ENCODE results near the gene ZSCAN10. TPM values are rescaled to one million over a fixed set of nuclear protein-coding genes. Genes with fewer than 3 reads are reported as not detected.
"Not testable (repeated sequence)": the region's sequence is repeated elsewhere in the genome, so short reads cannot be mapped to it uniquely, and the experiment has no call there.

The ZSCAN10 gene
- polyA plus RNA-seq, 1 experiment = not detected

- no peak for DNase-seq (ENCODE audit: low read depth)
- H3K4me3 ChIP-seq (ENCODE audit: low read depth, low read length) = no peak overlapping the region
- peaks cover 7% of the 10 kb centered on the region for H3K27me3 ChIP-seq (ENCODE audit: control insufficient read depth, insufficient read depth, low read length)
- no peak for TF ChIP-seq CTCF (IDR thresholded peaks at IDR 0.05; ENCODE audit: insufficient read depth, low read depth, low read length)
- H3K36me3 ChIP-seq (ENCODE audit: control insufficient read depth, insufficient read depth, low read length) = no peaks in the 10 kb centered on the region
- POLR2A ChIA-PET = no interaction called here
- CTCF ChIA-PET = interaction anchor here (1.5 to 1.6 kb wide), 2 partner anchors 9 to 58 kb away, joined by 4 to 5 read pairs; no protein-coding TSS in a partner anchor
These were observed 27.4 kb downstream of the ZSCAN10 start for GRCh38 chr16:3071655-3072054.

DNA sequence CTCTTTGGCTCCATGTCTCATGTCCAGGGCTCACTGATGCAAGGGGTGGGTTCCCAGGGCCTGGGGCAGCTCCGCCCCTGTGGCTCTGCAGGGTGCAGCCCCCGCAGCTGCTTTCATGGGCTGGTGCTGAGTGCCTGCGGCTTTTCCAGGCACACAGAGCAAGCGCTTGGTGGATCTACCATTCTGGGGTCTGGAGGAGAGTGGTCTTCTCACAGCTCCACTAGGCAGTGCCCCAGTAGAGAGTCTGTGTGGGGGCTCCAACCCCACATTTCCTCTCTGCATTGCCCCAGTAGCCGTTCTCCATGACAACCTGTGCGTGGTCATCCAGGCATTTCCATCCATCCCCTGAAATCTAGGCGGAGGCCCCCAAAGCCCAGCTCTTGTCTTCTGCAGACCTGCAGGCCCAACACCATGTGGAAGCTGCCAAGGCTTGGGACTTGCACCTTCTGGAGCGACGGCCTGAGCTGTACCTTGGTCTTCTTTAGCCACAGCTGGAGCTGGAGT, 28.4 kb downstream of the ZSCAN10 start:
- no peak for DNase-seq (ENCODE audit: low read depth)
- Histone ChIP-seq H3K27me3 (ENCODE audit: control insufficient read depth, insufficient read depth, low read length) (peaks cover 4% of the 10 kb centered on the region), H3K36me3 (ENCODE audit: control insufficient read depth, insufficient read depth, low read length) (no peaks in the 10 kb centered on the region), H3K4me3 (ENCODE audit: low read depth, low read length) (no peak overlapping the region)
- ChIA-PET POLR2A (no interaction called here), CTCF (interaction anchor here (1.5 to 1.6 kb wide), 2 partner anchors 10 to 59 kb away, joined by 4 to 5 read pairs; no protein-coding TSS in a partner anchor)
- no peak for TF ChIP-seq CTCF (IDR thresholded peaks at IDR 0.05; ENCODE audit: insufficient read depth, low read depth, low read length)

GRCh38 chr16:3069146-3069545, 29.9 kb downstream of the ZSCAN10 start:
- H3K4me3 ChIP-seq (ENCODE audit: low read depth, low read length); POLR2A ChIA-PET; H3K27me3 ChIP-seq (ENCODE audit: control insufficient read depth, insufficient read depth, low read length); CTCF ChIA-PET; DNase-seq (ENCODE audit: low read depth); H3K36me3 ChIP-seq (ENCODE audit: control insufficient read depth, insufficient read depth, low read length): not testable (repeated sequence)

DNA sequence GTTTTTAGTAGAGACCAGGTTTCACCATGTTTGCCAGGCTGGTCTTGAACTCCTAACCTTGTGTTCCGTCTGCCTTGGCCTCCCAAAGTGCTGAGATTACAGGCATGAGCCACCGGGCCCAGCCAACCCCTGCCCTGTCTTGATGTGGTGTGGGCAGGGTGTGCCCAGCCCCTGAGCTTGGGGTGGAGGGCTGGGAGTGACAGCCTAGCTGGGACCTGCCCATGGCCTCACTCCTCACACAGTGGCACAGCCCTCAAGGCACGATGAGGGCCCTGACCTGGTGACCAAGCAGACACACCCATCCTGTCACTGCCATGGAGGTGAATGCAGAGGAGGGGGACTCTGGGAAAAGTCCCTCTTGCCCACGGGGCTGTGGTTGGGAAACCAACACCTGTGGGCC, 30.6 kb downstream of the ZSCAN10 start:
- no peak for TF ChIP-seq CTCF (IDR thresholded peaks at IDR 0.05; ENCODE audit: insufficient read depth, low read depth, low read length)
- ChIA-PET CTCF (no interaction called here), POLR2A (no interaction called here)
- DNase-seq (ENCODE audit: low read depth) = no peak
- H3K36me3 ChIP-seq (ENCODE audit: control insufficient read depth, insufficient read depth, low read length) = no peaks in the 10 kb centered on the region
- H3K4me3 ChIP-seq (ENCODE audit: low read depth, low read length) = no peak overlapping the region
- H3K27me3 ChIP-seq (ENCODE audit: control insufficient read depth, insufficient read depth, low read length) = no peaks in the 10 kb centered on the region

DNA sequence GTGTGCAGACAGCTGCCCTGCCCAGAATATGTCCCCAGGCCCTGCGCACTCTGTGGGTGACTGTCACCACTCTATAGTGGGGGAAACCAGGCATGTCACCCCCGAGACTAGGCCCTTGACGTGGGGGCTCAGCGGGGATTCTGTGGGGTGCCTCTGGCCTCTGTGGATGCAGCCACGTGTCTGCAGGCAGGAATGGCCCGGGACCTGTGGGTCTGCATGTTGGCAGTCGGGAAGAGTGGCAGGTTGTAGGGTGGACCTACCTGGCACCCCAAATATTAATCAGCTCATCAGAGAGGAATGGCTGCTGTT, 32.7 kb downstream of the ZSCAN10 start:
- no peaks in the 10 kb centered on the region for H3K36me3 ChIP-seq (ENCODE audit: control insufficient read depth, insufficient read depth, low read length)
- no peak for TF ChIP-seq CTCF (IDR thresholded peaks at IDR 0.05; ENCODE audit: insufficient read depth, low read depth, low read length)
- ChIA-PET CTCF (interaction anchor here (0.7 kb wide), 1 partner anchor 26 kb away, joined by 3 read pairs; no protein-coding TSS in a partner anchor), POLR2A (no interaction called here)
- H3K27me3 ChIP-seq (ENCODE audit: control insufficient read depth, insufficient read depth, low read length) = no peaks in the 10 kb centered on the region
- H3K4me3 ChIP-seq (ENCODE audit: low read depth, low read length) = no peak overlapping the region
- DNase-seq (ENCODE audit: low read depth) = no peak

- Histone ChIP-seq H3K4me3 (ENCODE audit: low read depth, low read length) (no peak overlapping the region), H3K27me3 (ENCODE audit: control insufficient read depth, insufficient read depth, low read length) (no peaks in the 10 kb centered on the region), H3K36me3 (ENCODE audit: control insufficient read depth, insufficient read depth, low read length) (no peaks in the 10 kb centered on the region)
- ChIA-PET POLR2A (no interaction called here), CTCF (interaction anchor here (0.7 kb wide), 1 partner anchor 27 kb away, joined by 3 read pairs; no protein-coding TSS in a partner anchor)
- no peak for DNase-seq (ENCODE audit: low read depth)
- no peak for TF ChIP-seq CTCF (IDR thresholded peaks at IDR 0.05; ENCODE audit: insufficient read depth, low read depth, low read length)
These were observed 33.2 kb downstream of the ZSCAN10 start for GRCh38 chr16:3065742-3066439.

All from BJ (cell line).